SK-N-MC (cell line): Measurements from ENCODE around the gene MACROD2.

Experiments used
- DNase-seq: peaks from one replicate; pipeline ENCODE4 v3.0.0-alpha.2; 2011; ENCODE audit warnings: low read depth, low spot score
- H3K27ac ChIP-seq: fragments of 200-600 bp; sonication (generic); 2 replicates; pipeline ENCODE4 v1.5.1; 2016; ENCODE audit warnings: mixed run types
- H3K36me3 ChIP-seq: fragments of 200-600 bp; sonication (generic); 2 replicates; pipeline ENCODE4 v1.6.1; 2017; ENCODE audit warnings: antibody characterized with exemption, low read length, mixed read lengths; ENCODE audit not compliant: insufficient read depth
- H3K4me3 ChIP-seq: fragments of 200-600 bp; sonication (generic); 2 replicates; pipeline ENCODE4 v1.5.1; 2016
- H3K9ac ChIP-seq: fragments of 200-600 bp; sonication (generic); 2 replicates; pipeline ENCODE4 v1.8.0; 2017; ENCODE audit warnings: mixed run types, mixed read lengths; ENCODE audit not compliant: insufficient read length
- H3K9me3 ChIP-seq: fragments of 200-600 bp; sonication (generic); 2 replicates; pipeline ENCODE4 v1.6.1; 2017; ENCODE audit warnings: low read depth, mild to moderate bottlenecking, antibody characterized with exemption, low read length, moderate library complexity, mixed read lengths
- EZH2 ChIP-seq: fragments of 200-600 bp; sonication (generic); IDR thresholded peaks from one replicate; pipeline ENCODE4 v1.6.1; 2017; ENCODE audit warnings: antibody characterized with exemption
- FOXP2 ChIP-seq: optimal IDR thresholded peaks from 2 replicates; pipeline ENCODE3; 2011; ENCODE audit warnings: mild to moderate bottlenecking, moderate library complexity; ENCODE audit not compliant: insufficient read depth; ENCODE audit errors: extremely low read length, control extremely low read depth
- POLR2AphosphoS5 ChIP-seq: IDR thresholded peaks from 2 replicates; pipeline ENCODE4 v1.6.1; 2012; ENCODE audit warnings: mild to moderate bottlenecking, low read depth, low read length, borderline replicate concordance

The MACROD2 gene

GRCh38 chr20:14333721-14334120 is 338.4 kb downstream of the MACROD2 start:
- peaks cover 3% of the 10 kb centered on the region; the same call in 1 of the 2 replicates for H3K36me3 ChIP-seq
- TF ChIP-seq EZH2 (no peak), FOXP2 (no peak), POLR2AphosphoS5 (no peak)
- no peak overlapping the region for H3K27ac ChIP-seq
- DNase-seq = no peak
- H3K4me3 ChIP-seq = peak overlapping the region; percentile 93
- no peaks in the 10 kb centered on the region for H3K9me3 ChIP-seq
- H3K9ac ChIP-seq = peak overlapping the region; percentile 62

GRCh38 chr20:14334306-14334930 is 339.1 kb downstream of the MACROD2 start:
- peak overlapping the region; percentile 86 for H3K9ac ChIP-seq
- TF ChIP-seq FOXP2 (no peak), EZH2 (no peak)
- no peaks in the 10 kb centered on the region for H3K9me3 ChIP-seq
- H3K4me3 ChIP-seq = peak overlapping the region; percentile 93
- no peak for DNase-seq
- no peaks in the 10 kb centered on the region for H3K36me3 ChIP-seq
- peak overlapping the region; percentile 14 for H3K27ac ChIP-seq

GRCh38 chr20:14335052-14335451 is 339.7 kb downstream of the MACROD2 start:
- peak overlapping the region; percentile 93 for H3K4me3 ChIP-seq
- no peaks in the 10 kb centered on the region for H3K36me3 ChIP-seq
- H3K9ac ChIP-seq = peak overlapping the region; percentile 86
- no peak for DNase-seq
- H3K27ac ChIP-seq = peak overlapping the region; percentile 14
- no peak for TF ChIP-seq FOXP2
- TF ChIP-seq EZH2 = no peak
- TF ChIP-seq POLR2AphosphoS5 = no peak
- no peaks in the 10 kb centered on the region for H3K9me3 ChIP-seq

GRCh38 chr20:14336686-14337085 is 341.4 kb downstream of the MACROD2 start:
- no peak for TF ChIP-seq FOXP2
- TF ChIP-seq EZH2 = no peak
- TF ChIP-seq POLR2AphosphoS5 = no peak
- Histone ChIP-seq H3K27ac (peak overlapping the region; percentile 61), H3K36me3 (no peaks in the 10 kb centered on the region), H3K9me3 (no peaks in the 10 kb centered on the region), H3K9ac (peak overlapping the region; percentile 86), H3K4me3 (peak overlapping the region; percentile 93)
- DNase-seq = no peak

DNA sequence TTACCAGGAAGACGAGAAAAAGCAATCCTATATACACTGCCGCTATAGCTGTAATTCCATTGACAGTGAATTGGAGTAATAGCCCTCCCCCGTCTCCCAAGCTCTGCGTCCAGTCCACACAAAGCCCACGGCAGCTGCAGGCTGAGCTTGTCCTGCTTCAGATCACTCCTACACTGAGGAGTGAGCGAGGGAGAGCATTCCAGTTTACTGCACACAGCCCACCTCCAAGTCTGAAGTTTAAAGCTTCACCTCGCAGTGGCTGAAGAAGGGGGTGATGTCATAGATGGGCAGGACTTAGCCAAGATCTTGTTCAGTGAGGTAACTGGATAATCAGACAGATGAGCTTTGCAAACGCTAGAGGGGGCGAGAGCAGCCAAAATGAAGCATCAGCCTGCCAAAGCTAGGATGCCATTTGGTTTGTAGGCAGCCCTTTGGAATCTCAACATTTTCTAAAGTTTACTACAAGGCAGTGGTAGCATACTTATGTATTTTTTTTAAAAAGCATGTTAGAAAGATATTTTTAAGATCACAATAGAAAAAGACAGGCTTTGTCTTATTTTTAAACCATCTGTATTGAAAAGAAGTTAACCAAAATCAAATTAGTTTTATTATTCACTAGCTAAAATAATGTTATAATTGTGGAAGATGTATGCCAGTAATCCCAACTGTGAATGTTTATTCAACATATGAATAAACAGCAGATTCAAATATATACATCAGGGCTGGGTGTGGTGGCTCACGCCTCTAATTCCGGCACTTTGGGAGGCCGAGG is 342.3 kb downstream of the MACROD2 start, which contains the start of gene FLRT3:
TSS of gene FLRT3 (minus strand) at position 213 of the 772 bp plus-strand sequence. CDS start 10,106 bp downstream, outside the sequence.
- peak within 1 kb of the TSS; percentile 93 for H3K4me3 ChIP-seq
- peak; percentile 96 for DNase-seq
- H3K9me3 ChIP-seq = no peaks in the 10 kb centered on the region
- no peaks in the 10 kb centered on the region for H3K36me3 ChIP-seq
- H3K27ac ChIP-seq = peak within 1 kb of the TSS; percentile 61
- TF ChIP-seq POLR2AphosphoS5 (peak; percentile 96), FOXP2 (peak; percentile 58), EZH2 (no peak)
- H3K9ac ChIP-seq = peak within 1 kb of the TSS; percentile 86

DNA sequence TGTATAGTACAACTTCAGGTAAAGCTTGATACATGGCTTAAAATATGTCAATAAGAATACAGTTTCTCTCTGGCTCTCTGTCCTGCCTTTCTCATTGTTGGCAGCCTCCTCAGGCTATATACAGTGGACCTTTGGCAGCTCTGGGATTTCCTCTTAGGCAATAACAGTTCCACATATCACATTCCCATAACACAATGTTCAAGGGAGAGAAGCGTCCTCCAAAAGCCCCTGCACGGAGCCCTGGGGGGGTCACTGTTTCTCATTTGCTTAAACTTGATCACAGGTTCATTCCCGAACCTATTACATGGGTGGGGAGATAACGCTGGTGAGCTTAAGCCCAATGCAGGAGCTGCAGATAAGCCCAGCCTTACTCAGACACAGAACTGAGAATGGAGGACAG is 346.5 kb downstream of the MACROD2 start:
- DNase-seq = no peak
- TF ChIP-seq FOXP2 = no peak
- no peak for TF ChIP-seq EZH2
- no peak for TF ChIP-seq POLR2AphosphoS5
- Histone ChIP-seq H3K9ac (no peak overlapping the region), H3K27ac (no peak overlapping the region), H3K9me3 (no peaks in the 10 kb centered on the region), H3K4me3 (no peak overlapping the region), H3K36me3 (no peaks in the 10 kb centered on the region)

DNA sequence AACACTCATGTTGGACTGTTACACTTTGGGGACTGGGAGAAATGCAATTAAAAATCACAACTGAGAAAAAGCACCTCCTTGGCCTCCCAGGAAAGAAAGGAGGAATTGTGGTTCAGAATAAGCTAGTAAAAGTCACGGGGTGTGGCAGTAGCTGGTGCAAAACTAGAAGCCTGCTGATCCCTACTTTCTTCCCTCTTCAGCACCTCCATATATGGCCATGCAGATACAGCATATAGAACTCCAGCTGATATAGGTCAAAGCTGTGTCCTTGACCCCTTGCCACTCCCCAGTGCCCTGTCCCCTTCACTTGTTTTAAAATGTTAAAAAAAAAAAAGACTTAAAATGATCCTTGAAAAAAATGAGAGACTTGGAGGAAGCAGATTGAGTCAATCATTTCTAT is 347.6 kb downstream of the MACROD2 start:
- no peak overlapping the region for H3K4me3 ChIP-seq
- no peaks in the 10 kb centered on the region for H3K36me3 ChIP-seq
- no peak overlapping the region for H3K9ac ChIP-seq
- no peaks in the 10 kb centered on the region for H3K9me3 ChIP-seq
- H3K27ac ChIP-seq = no peak overlapping the region
- no peak for DNase-seq
- no peak for TF ChIP-seq POLR2AphosphoS5
- TF ChIP-seq EZH2 = no peak
- TF ChIP-seq FOXP2 = no peak

- no peaks in the 10 kb centered on the region for H3K9me3 ChIP-seq
- no peak overlapping the region for H3K9ac ChIP-seq
- TF ChIP-seq EZH2 = no peak
- no peak for TF ChIP-seq FOXP2
- no peak for TF ChIP-seq POLR2AphosphoS5
- no peak overlapping the region for H3K27ac ChIP-seq
- H3K4me3 ChIP-seq = no peak overlapping the region
- DNase-seq = no peak
- no peaks in the 10 kb centered on the region for H3K36me3 ChIP-seq
Measured at GRCh38 chr20:14343491-14344065, 348.3 kb downstream of the MACROD2 start.

DNA sequence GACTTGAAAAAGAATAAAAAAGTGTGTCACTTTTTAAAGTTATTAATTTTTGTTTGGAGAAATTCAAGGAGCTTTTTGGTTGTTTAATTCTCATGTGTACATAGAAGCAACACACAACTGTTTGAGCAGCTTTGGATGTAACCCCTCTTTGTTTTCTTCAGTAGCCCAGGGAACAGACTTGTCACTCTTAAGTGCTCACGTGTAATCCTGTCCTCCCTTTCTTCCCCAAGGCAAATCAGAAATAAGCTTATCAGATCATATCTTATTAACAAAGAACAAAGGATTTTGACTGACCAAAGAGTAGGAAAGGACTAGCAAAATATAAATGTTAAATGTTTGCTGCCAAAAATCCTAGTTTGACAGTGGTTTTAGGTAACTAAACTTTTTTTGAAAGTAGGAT is 349.4 kb downstream of the MACROD2 start:
- Histone ChIP-seq H3K27ac (no peak overlapping the region), H3K4me3 (no peak overlapping the region), H3K36me3 (no peaks in the 10 kb centered on the region), H3K9ac (no peak overlapping the region), H3K9me3 (no peaks in the 10 kb centered on the region)
- TF ChIP-seq EZH2 (no peak), FOXP2 (no peak), POLR2AphosphoS5 (no peak)
- DNase-seq = no peak
